Erythroblast (primary cell): ENCODE measurements around the gene OR4D5.

Experiments
- GATA1 ChIP-seq: IDR thresholded peaks from 2 replicates; pipeline ENCODE4 v1.6.1; 2011; ENCODE audit warnings: low read depth, mild to moderate bottlenecking, control low read depth, low read length, moderate library complexity
- POLR2A ChIP-seq: IDR thresholded peaks from 2 replicates; pipeline ENCODE4 v1.6.1; 2011; ENCODE audit warnings: mild to moderate bottlenecking, low read length

GRCh38 chr11:123979311-123979710 is 39.9 kb downstream of the OR4D5 start:
- no peak for TF ChIP-seq POLR2A
- no peak for TF ChIP-seq GATA1
